Aorta (tissue), 5 donors: ENCODE measurements around the gene MTCL1. TPM values are rescaled to one million over a fixed set of nuclear protein-coding genes. Genes with fewer than 3 reads are reported as not detected.

Experiments
- ATAC-seq: fragments of 200-7000 bp; cut with Tn5 transposase; one replicate; pipeline ENCODE4 v1.9.1; 2022; ENCODE audit warnings: moderate library complexity; ENCODE audit not compliant: low FRiP score
- DNase-seq, 2 donors: peaks; one replicate each; pipeline ENCODE4 v3.0.0-alpha.2; 2020
- H3K27ac ChIP-seq, 2 donors: one replicate each; pipeline ENCODE4 v1.5.1; 2013; ENCODE audit warnings: low read length in 2 of 2, mild to moderate bottlenecking in 2 of 2, moderate library complexity in 2 of 2, control low read depth in 1 of 2, inconsistent platforms in 1 of 2, low read depth in 1 of 2
- H3K27me3 ChIP-seq, 2 donors: one replicate each; pipeline ENCODE4 v1.6.1; 2013; ENCODE audit warnings: control low read depth in 1 of 2, low read length in 1 of 2, mild to moderate bottlenecking in 1 of 2, moderate library complexity in 1 of 2; ENCODE audit not compliant: insufficient read depth in 2 of 2, control insufficient read depth in 1 of 2
- H3K36me3 ChIP-seq, 2 donors: one replicate each; pipeline ENCODE4 v1.6.1; 2013; ENCODE audit warnings: control low read depth in 1 of 2, low read length in 1 of 2, mild to moderate bottlenecking in 1 of 2; ENCODE audit not compliant: insufficient read depth in 2 of 2, control insufficient read depth in 1 of 2
- H3K4me1 ChIP-seq, 2 donors: one replicate each; pipeline ENCODE4 v1.6.1; 2013; ENCODE audit warnings: low read length in 2 of 2, control low read depth in 1 of 2, mild to moderate bottlenecking in 1 of 2, moderate library complexity in 1 of 2; ENCODE audit not compliant: insufficient read depth in 2 of 2, control insufficient read depth in 1 of 2
- H3K4me3 ChIP-seq, 2 donors: one replicate each; pipeline ENCODE4 v1.5.1; 2013; ENCODE audit warnings: low read length in 2 of 2, control low read depth in 1 of 2, mild to moderate bottlenecking in 1 of 2
- H3K9me3 ChIP-seq: one replicate; pipeline ENCODE4 v1.6.1; 2013; ENCODE audit warnings: mild to moderate bottlenecking, low read length; ENCODE audit not compliant: control insufficient read depth
- WGBS, 2 donors: extraction: QIAGEN DNeasy Blood & Tissue Kit; methylation state at CpG; one replicate each; pipeline ENCODE4 v1.1.7; 2013; 5-methylcytosine and 5-hydroxymethylcytosine counted together
- intact Hi-C, 2 donors: fragments of 100-400 bp; cut with DNase I; formaldehyde crosslinking; loops; one replicate each; pipeline versions ENCODE4 v1.14.2 to v1.15.0; 2022
- polyA plus RNA-seq, 2 donors: library from polyadenylated mRNA; stranded (reverse); fragments of 200-250 nt; gene quantifications; one replicate each; pipeline ENCODE4 v1.2.3, GENCODE V29; 2013
- total RNA-seq, 2 donors: library from RNA; stranded (reverse); fragmentation: NEBNext Ultra II Directional; extraction: Animal tissue kit (Norgen Biotek cat#: 25700); gene quantifications; one replicate each; pipeline ENCODE4 v1.2.1, GENCODE V29; 2021
- donor health status: healthy with polysubstance abuse.
- donor health status: Bipolar disorder and iron deficiency.
- donor health status: DM: no; HTN: no; CAD: no.
- donor health status: DM: no; HTN: no; CAD: no.
- donor health status: DM: yes; HTN: yes; CAD: no.

Gene MTCL1
- total and polyA plus RNA-seq, 4 donors = 0.75 to 14.2 (median 6.2) TPM

GRCh38 chr18:8661754-8662559 lies 43.4 kb upstream of the MTCL1 start:
- no peak for ATAC-seq
- DNase-seq = no peak

GRCh38 chr18:8662560-8663255 lies 42.6 kb upstream of the MTCL1 start:
- no peak for DNase-seq
- no peak overlapping the region for H3K4me3 ChIP-seq
- H3K27ac ChIP-seq = no peak overlapping the region
- no peaks in the 10 kb centered on the region for H3K27me3 ChIP-seq
- no peak for ATAC-seq
- intact Hi-C loops = no loop called here
- 91 to 92% methylated on average over 20 of the region's 20 CpGs for WGBS, 2 donors
- H3K4me1 ChIP-seq = no peaks in the 10 kb centered on the region
- H3K36me3 ChIP-seq = no peaks in the 10 kb centered on the region
- peaks cover 2% of the 10 kb centered on the region for H3K9me3 ChIP-seq

More at GRCh38 chr18:8661754-8662559, 43.4 kb upstream of the MTCL1 start:
- no peak overlapping the region for H3K4me3 ChIP-seq
- no peak overlapping the region for H3K27ac ChIP-seq
- no peaks in the 10 kb centered on the region for H3K27me3 ChIP-seq
- intact Hi-C loops = no loop called here
- H3K9me3 ChIP-seq = peaks cover 2% of the 10 kb centered on the region
- H3K4me1 ChIP-seq = no peaks in the 10 kb centered on the region
- no peaks in the 10 kb centered on the region for H3K36me3 ChIP-seq
- WGBS, 2 donors = 48 to 50% methylated on average over 18 of the region's 18 CpGs

- Histone ChIP-seq H3K4me3 (no peak overlapping the region), H3K27ac (no peak overlapping the region), H3K36me3 (no peaks in the 10 kb centered on the region), H3K27me3 (no peaks in the 10 kb centered on the region), H3K9me3 (peaks cover 2% of the 10 kb centered on the region), H3K4me1 (no peaks in the 10 kb centered on the region)
- WGBS, 2 donors = 87 to 92% methylated on average over 3 of the region's 3 CpGs
- ATAC-seq (no peak), DNase-seq (no peak)
- intact Hi-C loops = no loop called here
Measured at GRCh38 chr18:8667846-8668245, 37.5 kb upstream of the MTCL1 start.

GRCh38 chr18:8668381-8668780 lies 37.0 kb upstream of the MTCL1 start:
- intact Hi-C loops = no loop called here
- Histone ChIP-seq H3K9me3 (peaks cover 2% of the 10 kb centered on the region), H3K4me3 (no peak overlapping the region), H3K27me3 (no peaks in the 10 kb centered on the region), H3K27ac (no peak overlapping the region), H3K36me3 (no peaks in the 10 kb centered on the region), H3K4me1 (no peaks in the 10 kb centered on the region)
- DNase-seq (no peak), ATAC-seq (no peak)

- ATAC-seq = no peak
- WGBS, 2 donors = 82 to 93% methylated on average over 4 of the region's 4 CpGs
- intact Hi-C loops = no loop called here
Measured at GRCh38 chr18:8669571-8669970, 35.8 kb upstream of the MTCL1 start.

GRCh38 chr18:8673256-8674209 lies 31.8 kb upstream of the MTCL1 start:
- Histone ChIP-seq H3K4me3 (no peak overlapping the region), H3K4me1 (no peaks in the 10 kb centered on the region), H3K36me3 (no peaks in the 10 kb centered on the region), H3K27me3 (no peaks in the 10 kb centered on the region), H3K27ac (no peak overlapping the region), H3K9me3 (no peaks in the 10 kb centered on the region)
- no peak for DNase-seq
- intact Hi-C loops = no loop called here
- ATAC-seq = no peak
- WGBS, 2 donors = 95% methylated on average over 9 of the region's 9 CpGs

More at GRCh38 chr18:8669571-8669970, 35.8 kb upstream of the MTCL1 start:
- no peaks in the 10 kb centered on the region for H3K4me1 ChIP-seq
- peaks cover 2% of the 10 kb centered on the region for H3K9me3 ChIP-seq
- H3K36me3 ChIP-seq = no peaks in the 10 kb centered on the region
- H3K4me3 ChIP-seq = no peak overlapping the region
- DNase-seq = no peak
- H3K27ac ChIP-seq = no peak overlapping the region
- H3K27me3 ChIP-seq = no peaks in the 10 kb centered on the region

- ATAC-seq (no peak), DNase-seq (no peak)
- 98 to 99% methylated on average over 4 of the region's 4 CpGs for WGBS, 2 donors
- H3K27ac ChIP-seq = no peak overlapping the region
- no peaks in the 10 kb centered on the region for H3K4me1 ChIP-seq
- no peak overlapping the region for H3K4me3 ChIP-seq
- intact Hi-C loops = no loop called here
- no peaks in the 10 kb centered on the region for H3K36me3 ChIP-seq
- no peaks in the 10 kb centered on the region for H3K27me3 ChIP-seq
- H3K9me3 ChIP-seq = no peaks in the 10 kb centered on the region
Measured at GRCh38 chr18:8675057-8675456, 30.3 kb upstream of the MTCL1 start.

GRCh38 chr18:8681196-8681595 lies 24.2 kb upstream of the MTCL1 start:
- Histone ChIP-seq H3K27me3 (no peaks in the 10 kb centered on the region), H3K9me3 (no peaks in the 10 kb centered on the region), H3K27ac (no peak overlapping the region), H3K4me3 (no peak overlapping the region), H3K4me1 (no peaks in the 10 kb centered on the region), H3K36me3 (no peaks in the 10 kb centered on the region)
- no peak for DNase-seq
- 89 to 94% methylated on average over 4 of the region's 4 CpGs for WGBS, 2 donors
- intact Hi-C loops = no loop called here
- ATAC-seq = no peak
